Astrocyte (in vitro differentiated cells and primary cell): ENCODE results near the gene ZBTB16.

Experiments used
- EZH2 ChIP-seq: IDR thresholded peaks from 2 replicates; pipeline ENCODE4 v1.6.1; 2012; ENCODE audit warnings: mild to moderate bottlenecking, low read length, inconsistent platforms; ENCODE audit not compliant: insufficient read depth
- TF ChIP-seq, protein P1 (sequence below): IDR thresholded peaks from 2 replicates; pipeline ENCODE4 v1.5.1; 2011; ENCODE audit warnings: low read depth, mild to moderate bottlenecking, inconsistent platforms, low read length, moderate library complexity; ENCODE audit not compliant: insufficient read depth

GRCh38 chr11:114279792-114280546, 220.5 kb downstream of the ZBTB16 start:
- TF ChIP-seq EZH2: no peak
- TF ChIP-seq, protein P1, sequence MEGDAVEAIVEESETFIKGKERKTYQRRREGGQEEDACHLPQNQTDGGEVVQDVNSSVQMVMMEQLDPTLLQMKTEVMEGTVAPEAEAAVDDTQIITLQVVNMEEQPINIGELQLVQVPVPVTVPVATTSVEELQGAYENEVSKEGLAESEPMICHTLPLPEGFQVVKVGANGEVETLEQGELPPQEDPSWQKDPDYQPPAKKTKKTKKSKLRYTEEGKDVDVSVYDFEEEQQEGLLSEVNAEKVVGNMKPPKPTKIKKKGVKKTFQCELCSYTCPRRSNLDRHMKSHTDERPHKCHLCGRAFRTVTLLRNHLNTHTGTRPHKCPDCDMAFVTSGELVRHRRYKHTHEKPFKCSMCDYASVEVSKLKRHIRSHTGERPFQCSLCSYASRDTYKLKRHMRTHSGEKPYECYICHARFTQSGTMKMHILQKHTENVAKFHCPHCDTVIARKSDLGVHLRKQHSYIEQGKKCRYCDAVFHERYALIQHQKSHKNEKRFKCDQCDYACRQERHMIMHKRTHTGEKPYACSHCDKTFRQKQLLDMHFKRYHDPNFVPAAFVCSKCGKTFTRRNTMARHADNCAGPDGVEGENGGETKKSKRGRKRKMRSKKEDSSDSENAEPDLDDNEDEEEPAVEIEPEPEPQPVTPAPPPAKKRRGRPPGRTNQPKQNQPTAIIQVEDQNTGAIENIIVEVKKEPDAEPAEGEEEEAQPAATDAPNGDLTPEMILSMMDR: no peak
